Activated gamma-delta T cell (primary cell): Measurements from ENCODE around the gene IFI16.
"Not testable (repeated sequence)": the region's sequence is repeated elsewhere in the genome, so short reads cannot be mapped to it uniquely, and the experiment has no call there.

Experiments
- DNase-seq: peaks from one replicate; lab custom pipeline; 2025; lab: John Stamatoyannopoulos, UW

The IFI16 gene

GRCh38 chr1:159007726-159008125, 2.0 kb upstream of the IFI16 start:
- no peak for DNase-seq

DNA sequence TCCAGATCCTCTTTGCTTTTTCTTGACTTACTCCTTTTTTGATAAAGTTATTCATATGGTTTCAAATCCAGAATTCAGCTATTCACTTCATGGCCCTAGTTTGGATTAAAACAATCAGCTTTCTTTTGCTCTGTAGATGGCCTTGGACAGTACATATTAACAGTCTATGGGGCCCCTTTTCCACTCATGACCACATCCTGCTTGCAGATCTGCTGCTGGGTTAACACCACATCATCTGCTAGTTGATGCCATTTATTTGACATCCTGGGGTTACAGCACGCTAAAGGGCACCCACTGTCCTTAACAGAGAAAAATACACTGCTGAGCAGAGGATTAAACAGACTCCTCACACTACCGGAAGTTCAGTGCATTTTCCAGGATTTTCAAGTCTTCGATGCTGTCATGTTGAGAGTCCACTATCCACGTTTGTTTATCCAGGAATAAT, 941 bp upstream of the IFI16 start:
- no peak for DNase-seq

- DNase-seq, result no peak
Measured at GRCh38 chr1:159009287-159009686, 420 bp upstream of the IFI16 start.

GRCh38 chr1:159010391-159010790, 684 bp downstream of the IFI16 start:
- no peak for DNase-seq

DNA sequence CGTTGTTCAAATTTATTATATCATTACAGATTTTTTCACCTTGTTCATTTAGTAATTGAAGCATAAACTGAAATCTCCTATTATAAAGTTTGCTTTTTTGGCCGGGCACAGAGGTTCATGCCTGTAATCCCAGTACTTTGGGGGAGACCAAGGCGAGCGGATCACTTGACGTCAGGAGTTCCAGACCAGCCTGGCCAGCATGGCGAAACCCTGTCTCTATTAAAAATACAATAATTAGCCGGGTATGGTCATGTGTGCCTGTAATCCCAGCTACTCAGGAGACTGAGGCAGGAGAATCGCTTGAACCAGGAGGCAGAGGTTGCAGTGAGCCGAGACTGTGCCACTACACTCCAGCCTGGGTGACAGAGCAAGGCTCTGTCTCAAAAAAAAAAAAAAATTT, 1.3 kb downstream of the IFI16 start:
- DNase-seq, result not testable (repeated sequence)

DNA sequence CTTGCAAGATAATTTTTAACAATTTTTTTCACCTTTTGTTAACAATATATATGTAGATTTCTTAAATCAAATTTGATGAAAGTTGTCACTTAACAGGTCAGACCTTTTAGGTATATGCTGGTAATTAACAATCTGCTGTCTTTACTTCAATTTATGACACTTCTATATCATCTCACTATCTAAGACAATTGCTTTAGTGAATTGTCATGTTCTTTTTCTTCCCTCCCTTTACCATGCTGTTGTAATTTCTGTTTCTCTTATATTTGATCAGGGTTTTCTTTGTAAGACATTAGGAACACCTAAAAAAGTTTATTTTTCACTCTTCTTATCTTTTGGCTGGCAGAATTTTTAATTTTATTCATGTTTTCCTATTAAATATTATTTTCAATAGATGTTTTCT, 2.0 kb downstream of the IFI16 start:
- no peak for DNase-seq

DNA sequence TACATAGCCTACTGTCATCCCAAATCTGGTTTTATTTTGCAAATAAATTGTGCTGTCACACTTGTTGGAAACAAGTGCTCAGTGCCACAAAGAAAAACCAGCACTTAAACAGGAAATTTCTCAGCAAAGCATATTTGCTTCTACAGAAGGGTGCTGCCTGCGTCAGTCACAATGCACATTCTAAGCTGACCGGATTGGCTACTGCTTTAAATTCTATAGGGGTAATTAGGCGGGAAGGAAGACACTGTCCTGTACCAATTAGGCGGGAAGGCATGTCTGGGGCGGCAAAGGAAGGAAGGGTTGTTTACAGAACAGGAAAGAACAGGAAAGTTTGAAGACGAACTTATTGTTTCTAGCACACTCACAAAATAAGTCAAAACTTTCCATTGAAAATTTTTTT, 2.8 kb downstream of the IFI16 start:
- no peak for DNase-seq

DNA sequence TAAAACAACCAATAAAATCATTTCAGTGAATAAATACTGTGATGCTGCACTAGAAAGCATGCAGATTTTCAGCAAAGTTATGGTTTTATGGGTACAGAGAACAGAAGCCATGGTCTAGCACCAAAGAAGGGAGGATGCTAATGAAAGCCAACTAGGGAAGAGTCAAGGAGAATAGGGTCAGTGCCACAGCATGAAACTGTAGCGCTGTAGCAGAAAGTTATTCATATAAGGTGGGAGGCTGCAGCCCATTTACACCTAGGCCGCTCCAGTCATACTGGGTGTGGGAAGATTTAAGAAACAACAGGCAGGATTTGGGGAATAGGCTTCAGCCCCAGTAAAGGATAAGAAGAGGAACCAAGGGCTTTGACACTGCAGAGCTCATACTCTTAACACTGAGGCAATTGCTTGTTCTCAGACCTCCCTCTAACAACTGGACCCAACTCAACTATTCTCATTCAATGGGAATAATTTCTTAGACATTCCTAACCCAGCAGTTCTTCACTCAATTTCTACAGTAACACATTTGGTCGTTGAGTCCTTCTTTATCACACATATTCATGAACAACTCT, 4.4 kb downstream of the IFI16 start:
- DNase-seq, result no peak

GRCh38 chr1:159014851-159015250, 5.1 kb downstream of the IFI16 start:
- no peak for DNase-seq

DNA sequence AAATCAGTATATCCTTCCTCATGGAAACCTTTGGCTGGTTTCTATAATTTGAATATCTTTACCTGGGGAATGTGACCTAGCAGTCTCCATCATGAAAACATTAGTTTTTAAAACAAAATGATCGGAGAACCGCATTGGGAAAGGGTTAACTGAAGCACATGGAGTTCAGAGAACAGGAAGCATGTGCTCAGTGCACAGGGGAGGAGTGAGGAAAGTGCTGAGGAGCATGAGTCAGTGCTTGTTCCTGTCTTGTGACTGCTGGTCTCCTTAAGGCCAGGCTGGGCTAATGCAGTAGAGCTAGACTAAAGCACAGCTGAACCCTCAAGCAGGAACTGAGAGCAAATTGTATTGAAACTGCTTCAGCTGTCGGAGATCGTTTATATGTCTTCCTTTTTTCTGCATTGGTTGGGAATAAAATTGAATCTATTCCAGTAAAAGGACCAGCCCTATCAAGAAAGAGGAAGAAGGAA, 5.8 kb downstream of the IFI16 start:
- no peak for DNase-seq

GRCh38 chr1:159023723-159024122, 14.0 kb downstream of the IFI16 start:
- no peak for DNase-seq

DNA sequence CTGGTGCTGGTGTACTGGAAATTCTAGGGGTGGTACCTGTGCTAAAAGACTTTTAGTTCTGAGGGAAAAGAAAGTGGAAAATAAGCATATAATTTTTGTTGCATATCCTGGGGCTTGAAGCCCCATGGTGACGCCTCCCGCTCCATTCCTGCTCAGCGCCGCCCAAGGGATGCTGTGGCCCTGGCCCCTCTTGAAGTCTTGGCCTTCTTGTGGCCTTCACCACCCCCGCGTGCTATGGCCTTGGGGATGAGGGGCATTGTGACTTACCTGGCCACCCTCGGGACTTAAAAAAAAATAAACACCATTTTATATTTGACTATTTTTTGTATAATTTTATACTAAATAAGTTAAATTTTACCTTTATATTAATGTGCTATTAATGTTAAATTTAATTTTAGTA, 15.3 kb downstream of the IFI16 start:
- no peak for DNase-seq

DNA sequence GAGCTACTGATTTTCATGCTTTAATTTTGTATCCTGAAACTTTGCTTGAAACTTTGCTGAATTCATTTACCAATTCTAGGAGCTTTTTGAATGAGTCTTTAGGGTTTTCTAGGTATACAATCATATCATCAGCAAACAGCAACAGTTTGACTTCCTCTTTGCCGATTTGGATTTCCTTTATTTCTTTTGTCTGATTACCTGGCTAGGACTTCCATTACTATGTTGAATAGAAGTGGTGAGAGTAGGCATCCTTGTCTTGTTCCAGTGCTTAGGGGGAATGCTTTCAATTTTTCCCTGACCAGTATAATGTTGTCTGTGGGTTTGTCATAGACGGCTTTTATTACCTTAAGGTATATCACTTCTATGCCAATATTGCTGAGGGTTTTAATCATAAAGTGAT, 17.1 kb downstream of the IFI16 start:
- DNase-seq, result not testable (repeated sequence)

DNA sequence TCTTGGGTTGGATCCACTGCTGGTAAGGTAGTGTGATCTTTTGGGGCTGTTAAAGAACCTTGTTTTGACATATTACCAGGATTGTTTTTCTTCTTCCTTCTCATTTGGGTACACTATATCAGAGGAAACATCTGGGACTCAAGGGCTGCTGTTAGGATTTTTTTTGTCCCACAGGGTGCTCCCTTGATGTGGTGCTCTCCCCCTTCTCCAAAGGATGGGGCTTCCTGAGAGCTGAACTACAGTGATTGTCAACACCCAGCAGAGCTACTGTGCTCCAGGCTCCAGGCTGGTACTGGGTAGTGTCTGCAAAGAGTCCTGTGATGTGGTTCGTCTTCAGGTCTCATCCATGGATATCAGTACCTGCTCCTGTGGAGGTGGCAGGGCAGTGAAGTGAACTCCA, 20.6 kb downstream of the IFI16 start:
- no peak for DNase-seq

DNA sequence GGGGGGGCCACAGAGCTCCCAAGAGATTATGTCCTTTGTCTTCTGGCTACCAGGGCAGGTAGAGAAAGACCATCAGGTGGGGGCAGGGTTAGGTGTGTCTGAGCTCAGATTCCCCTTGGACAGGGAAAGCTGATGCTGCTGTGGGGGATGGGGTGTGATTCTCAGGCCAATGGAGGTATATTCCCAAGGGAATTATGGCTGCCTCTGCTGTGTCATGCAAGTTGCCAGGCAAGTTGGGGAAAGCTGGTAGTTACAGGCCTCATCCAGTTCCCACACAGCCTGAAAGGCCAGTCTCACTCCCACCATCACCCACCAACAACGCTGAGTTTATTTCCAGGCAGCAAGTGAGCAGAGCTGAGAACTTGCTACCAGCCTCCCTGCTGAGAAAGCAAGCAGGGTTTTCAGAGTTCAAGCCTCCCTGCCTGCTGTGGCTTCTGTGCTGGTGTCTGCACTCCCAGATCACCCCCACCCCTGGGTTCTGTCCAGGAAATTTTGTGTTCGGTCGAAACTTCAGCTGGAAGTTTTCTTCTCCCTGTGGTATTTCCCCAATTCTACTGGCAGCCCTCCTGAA, 21.3 kb downstream of the IFI16 start:
- DNase-seq, result no peak

GRCh38 chr1:159040206-159040605, 30.5 kb downstream of the IFI16 start:
- DNase-seq, result no peak

DNA sequence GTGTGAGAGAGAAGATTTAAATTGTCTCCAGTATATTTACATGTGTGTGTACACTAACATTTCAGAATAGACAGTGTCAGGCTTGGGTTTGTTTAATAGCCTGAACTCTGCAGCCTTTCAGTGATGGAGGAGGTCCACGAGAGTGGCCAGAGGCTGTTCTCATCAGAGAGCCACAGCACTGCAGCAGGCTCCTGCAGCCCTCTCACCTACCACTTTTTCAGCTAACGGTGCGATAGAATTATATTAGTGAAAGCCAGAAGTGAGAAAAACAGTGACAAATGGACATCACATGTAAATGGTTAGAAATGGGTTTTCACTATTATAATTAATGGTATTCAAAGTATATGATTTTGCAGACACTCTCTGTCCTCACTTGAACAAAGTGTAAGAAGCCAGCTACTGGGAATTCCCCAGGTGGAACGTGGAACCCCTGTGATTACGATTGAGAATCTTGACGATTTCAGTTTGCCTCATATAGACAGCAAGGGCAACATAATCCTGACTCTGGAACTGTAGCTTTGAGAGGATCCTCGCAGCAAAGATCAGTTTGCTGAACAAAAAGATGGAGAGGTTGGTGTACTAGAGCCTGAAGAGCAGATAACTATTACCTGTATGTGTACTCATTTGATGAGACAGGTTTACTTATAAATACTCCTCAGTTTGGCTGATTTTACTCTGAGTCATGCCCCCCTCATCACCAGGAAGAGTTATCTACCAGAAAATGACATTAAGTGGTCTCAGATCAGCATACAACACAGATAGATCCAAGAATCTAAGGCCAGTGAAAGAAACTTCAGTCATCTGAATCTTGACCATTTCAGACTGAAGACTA, 31.4 kb downstream of the IFI16 start:
- no peak for DNase-seq

DNA sequence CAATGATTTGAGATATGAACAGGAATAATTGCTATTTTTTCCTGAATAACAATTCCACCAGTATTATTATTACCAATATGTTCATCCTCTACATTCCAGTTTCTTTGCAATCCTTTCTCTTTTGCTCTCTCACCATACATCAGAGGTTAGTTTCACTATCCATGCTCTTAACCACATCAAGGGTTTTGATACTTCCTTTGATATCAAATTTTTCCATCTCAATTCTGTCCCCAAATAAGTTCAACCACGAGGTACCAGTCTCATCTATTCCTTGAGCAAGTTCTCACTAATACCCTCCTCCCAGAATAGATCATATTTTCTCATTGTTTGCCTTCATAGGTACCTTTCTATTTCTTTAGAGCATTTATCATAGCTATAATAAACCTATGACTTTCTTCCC, 36.8 kb downstream of the IFI16 start:
- DNase-seq, result not testable (repeated sequence)

DNA sequence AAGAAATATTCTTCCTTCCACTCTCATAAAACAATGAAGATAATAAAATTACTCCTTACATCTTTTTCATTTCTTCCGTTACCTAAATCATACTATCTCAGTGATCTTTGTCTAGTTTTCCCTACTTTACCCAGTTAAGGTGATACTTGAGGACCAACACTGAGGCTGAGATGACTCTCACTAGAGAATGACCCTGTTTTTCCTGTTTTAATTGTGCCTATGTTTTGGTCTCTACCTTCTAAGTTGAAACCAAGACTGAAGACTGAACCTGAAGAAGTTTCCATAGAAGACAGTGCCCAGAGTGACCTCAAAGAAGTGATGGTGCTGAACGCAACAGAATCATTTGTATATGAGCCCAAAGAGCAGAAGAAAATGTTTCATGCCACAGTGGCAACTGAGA, 41.7 kb downstream of the IFI16 start:
- no peak for DNase-seq

- DNase-seq, result no peak
Measured at GRCh38 chr1:159054427-159054826, 44.7 kb downstream of the IFI16 start.

- no peak for DNase-seq
Measured at GRCh38 chr1:159055181-159055641, 45.5 kb downstream of the IFI16 start.

DNA sequence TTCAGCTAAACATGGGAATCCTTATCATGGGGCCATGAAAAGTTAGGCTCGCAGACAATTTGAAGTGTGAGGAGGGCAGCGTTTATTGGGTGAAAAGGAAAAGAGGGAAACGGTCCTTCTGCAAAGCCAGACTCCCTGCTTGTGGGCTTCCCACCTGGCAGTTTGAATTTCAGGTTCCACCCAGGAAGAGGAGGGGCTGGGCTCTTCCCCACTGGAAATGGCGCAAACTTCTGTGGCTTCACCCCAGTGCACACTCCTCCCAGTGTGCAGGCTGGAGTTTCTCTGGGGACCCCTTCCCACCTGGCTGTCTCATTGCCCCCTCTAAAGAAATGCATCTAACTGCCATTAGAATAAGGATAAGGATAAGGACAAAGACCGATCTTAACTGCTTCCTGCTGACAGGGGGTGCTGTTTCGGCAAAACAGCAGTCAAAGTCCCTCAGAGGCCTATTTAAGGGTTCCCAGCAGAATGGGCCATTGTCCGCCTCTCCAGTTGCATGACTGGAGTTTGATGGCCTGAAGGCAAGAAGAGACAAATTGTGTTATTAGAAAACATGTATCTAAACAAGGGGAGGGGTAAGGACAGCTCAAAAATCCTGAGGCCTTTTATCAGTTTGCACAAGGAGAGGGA, 46.5 kb downstream of the IFI16 start:
- DNase-seq, result no peak

DNA sequence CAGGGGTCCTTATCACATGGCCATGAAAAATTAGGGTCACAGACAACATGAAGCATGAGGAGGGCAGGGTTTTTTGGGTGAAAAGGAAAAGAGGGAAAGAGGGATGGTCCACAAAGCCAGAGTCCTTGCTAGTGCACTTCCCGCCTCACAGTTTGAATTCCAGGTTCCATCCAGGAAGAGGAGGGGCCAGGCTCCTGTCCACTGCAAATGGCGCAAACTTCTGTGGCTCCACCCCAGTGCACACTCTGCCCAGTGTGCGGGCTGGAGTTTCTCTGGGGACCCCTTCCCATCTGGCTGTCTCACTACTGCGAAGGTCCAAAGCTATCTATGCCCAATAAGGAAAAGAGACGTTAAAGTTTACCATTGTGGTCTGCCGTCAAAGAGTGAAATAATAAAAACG, 49.0 kb downstream of the IFI16 start:
- DNase-seq, result no peak
